Measurements from ENCODE around the gene EPN1.
"Not testable (repeated sequence)": the region's sequence is repeated elsewhere in the genome, so short reads cannot be mapped to it uniquely, and the experiment has no call there.

EPN1 gene

GRCh38 chr19:55730378-55730777 lies 55.4 kb downstream of the EPN1 start:
- not testable (repeated sequence) for DNase-seq

GRCh38 chr19:55738302-55738701 lies 63.3 kb downstream of the EPN1 start, which contains the start of gene NLRP9:
TSS of gene NLRP9 (minus strand) at chr19:55738402. CDS start at chr19:55738374, 28 bp downstream.
- no peak for DNase-seq

- DNase-seq, result no peak
Measured at GRCh38 chr19:55750715-55751114, 75.7 kb downstream of the EPN1 start.

- no peak for DNase-seq
Measured at GRCh38 chr19:55753401-55753800, 78.4 kb downstream of the EPN1 start.

- DNase-seq, result not testable (repeated sequence)
Measured at GRCh38 chr19:55756808-55757207, 81.8 kb downstream of the EPN1 start.

GRCh38 chr19:55758797-55759196 lies 83.8 kb downstream of the EPN1 start, which contains the start of gene RFPL4A:
TSS of gene RFPL4A (plus strand) at chr19:55759097. CDS start at chr19:55761801, 2,704 bp downstream.
- not testable (repeated sequence) for DNase-seq
